Gastrocnemius medialis (tissue), 4 donors: ENCODE measurements around the gene SS18L1. TPM values are rescaled to one million over a fixed set of nuclear protein-coding genes. Genes with fewer than 3 reads are reported as not detected.

Experiments used
- ATAC-seq, 2 donors: fragments of 150-250 bp; one replicate each; pipeline ENCODE4 v1.9.1; 2016
- DNase-seq, 2 donors: peaks; one replicate each; pipeline ENCODE4 v3.0.0-alpha.2; 2019
- H3K27ac ChIP-seq, 4 donors: fragments of 200-600 bp; sonication (generic); 1 replicate in 1 of 4; 2 replicates in 3 of 4; pipeline ENCODE4 v1.5.1; 2016 to 2018; ENCODE audit warnings: mild to moderate bottlenecking in 2 of 4, moderate library complexity in 1 of 4
- H3K27me3 ChIP-seq, 3 donors: fragments of 200-600 bp; sonication (generic) in 2 of 3; 1 replicate in 1 of 3; 2 replicates in 2 of 3; pipeline versions ENCODE4 v1.5.1 to v1.6.0; 2016 to 2019; ENCODE audit warnings: mild to moderate bottlenecking in 1 of 3, moderate library complexity in 1 of 3
- H3K36me3 ChIP-seq, 2 donors: fragments of 200-600 bp; sonication (generic) in 1 of 2; one replicate each; pipeline ENCODE4 v1.5.1; 2017 to 2018
- H3K4me1 ChIP-seq, 2 donors: fragments of 200-600 bp; sonication (generic) in 1 of 2; one replicate each; pipeline ENCODE4 v1.5.1; 2016 to 2017; ENCODE audit warnings: mild to moderate bottlenecking in 2 of 2
- H3K4me3 ChIP-seq, 4 donors: fragments of 200-600 bp; sonication (generic) in 3 of 4; 1 replicate in 1 of 4; 2 replicates in 3 of 4; pipeline ENCODE4 v1.5.1; 2016 to 2019; ENCODE audit warnings: mild to moderate bottlenecking in 2 of 4
- H3K9me3 ChIP-seq, 3 donors: fragments of 200-600 bp; sonication (generic) in 2 of 3; 1 replicate in 1 of 3; 2 replicates in 2 of 3; pipeline ENCODE4 v1.5.1; 2016 to 2019
- CTCF ChIP-seq, 5 experiments: fragments of 450-650 bp in 3 of 5; fragments of 200-600 bp in 2 of 5; sonication (generic) in 2 of 5; IDR thresholded peaks in 4 of 5; conservative IDR thresholded peaks in 1 of 5; 1 replicate in 4 of 5; 2 replicates in 1 of 5; pipeline ENCODE4 v1.5.1; 2016 to 2019; ENCODE audit warnings: antibody characterized with exemption in 5 of 5, mild to moderate bottlenecking in 3 of 5, moderate library complexity in 3 of 5
- POLR2A ChIP-seq, 2 donors: fragments of 450-650 bp; IDR thresholded peaks; one replicate each; pipeline ENCODE4 v1.6.1; 2017; ENCODE audit warnings: antibody characterized with exemption in 2 of 2, mild to moderate bottlenecking in 2 of 2, moderate library complexity in 2 of 2
- in situ Hi-C, 4 donors: fragments of 200-750 bp; cut with MboI; loops; one replicate each; pipeline versions ENCODE4 v1.15.0 to v1.8.0; 2017; ENCODE audit warnings: low sequenced_read_pairs in 4 of 4
- intact Hi-C: fragments of 100-400 bp; cut with DNase I; formaldehyde crosslinking; loops from one replicate; pipeline ENCODE4 v1.15.1; 2023; ENCODE audit warnings: low total_unique reads
- total RNA-seq, 4 donors: library from RNA; depleted of rRNA; stranded (reverse); fragments of >200 nt; gene quantifications; one replicate each; pipeline versions ENCODE4 v1.1.0 to v1.2.3, GENCODE V29; 2016

Gene SS18L1
- total RNA-seq, 4 donors from 2014 or later, result 11.5 to 31.8 (median 16.9) TPM

GRCh38 chr20:62128502-62128901, 15.1 kb upstream of the SS18L1 start:
- in situ Hi-C loops, result loop anchor here in 2 of 4 donors (10.0 to 25.0 kb wide), 2 partner anchors 64 to 116 kb away; partner anchors contain the start of gene TAF4 (in 1 of the 2)

GRCh38 chr20:62129731-62130531, 13.6 kb upstream of the SS18L1 start:
- in situ Hi-C loops (loop anchor here in 2 of 4 donors (10.0 to 25.0 kb wide), 2 partner anchors 65 to 118 kb away; partner anchors contain the start of gene TAF4 (in 1 of the 2)), intact Hi-C loops (no loop called here)
- Histone ChIP-seq H3K4me3 (no peak overlapping the region), H3K4me1 (peaks cover 16 to 19% of the 10 kb centered on the region in 2 donors), H3K9me3 (no peaks in the 10 kb centered on the region), H3K36me3 (peaks cover 0 to 81% of the 10 kb centered on the region in 2 donors), H3K27me3 (no peaks in the 10 kb centered on the region), H3K27ac (peak overlapping the region in 1 of 4 donors; percentile 19)
- TF ChIP-seq POLR2A (IDR thresholded peaks at IDR 0.05), result no peak
- no peak for TF ChIP-seq CTCF (IDR thresholded peaks at IDR 0.05 in 4 of 5, conservative IDR thresholded peaks at IDR 0.05 in 1 of 5)
- ATAC-seq (no peak), DNase-seq (no peak)

More at GRCh38 chr20:62128502-62128901, 15.1 kb upstream of the SS18L1 start:
- H3K4me3 ChIP-seq, result no peak overlapping the region
- ATAC-seq (no peak), DNase-seq (no peak)
- H3K36me3 ChIP-seq, result peaks cover 0 to 77% of the 10 kb centered on the region in 2 donors
- H3K27me3 ChIP-seq, result no peaks in the 10 kb centered on the region
- intact Hi-C loops, result no loop called here
- peaks cover 14 to 19% of the 10 kb centered on the region in 2 donors for H3K4me1 ChIP-seq
- H3K27ac ChIP-seq, result no peak overlapping the region
- no peak for TF ChIP-seq POLR2A (IDR thresholded peaks at IDR 0.05)
- TF ChIP-seq CTCF (IDR thresholded peaks at IDR 0.05 in 4 of 5, conservative IDR thresholded peaks at IDR 0.05 in 1 of 5), result no peak
- no peaks in the 10 kb centered on the region for H3K9me3 ChIP-seq

- H3K4me1 ChIP-seq, result peaks cover 20 to 23% of the 10 kb centered on the region in 2 donors
- intact Hi-C loops (no loop called here), in situ Hi-C loops (loop anchor here in 2 of 4 donors (25.0 kb wide), 1 partner anchor 119 kb away; no protein-coding TSS in a partner anchor)
- H3K27me3 ChIP-seq, result no peaks in the 10 kb centered on the region
- no peak for TF ChIP-seq CTCF (IDR thresholded peaks at IDR 0.05 in 4 of 5, conservative IDR thresholded peaks at IDR 0.05 in 1 of 5)
- TF ChIP-seq POLR2A (IDR thresholded peaks at IDR 0.05), result no peak
- H3K27ac ChIP-seq, result peak overlapping the region; percentile 48 to 96 (median 72)
- no peaks in the 10 kb centered on the region for H3K9me3 ChIP-seq
- no peak for DNase-seq
- ATAC-seq, result no peak
- H3K36me3 ChIP-seq, result peaks cover 0 to 81% of the 10 kb centered on the region in 2 donors
- no peak overlapping the region for H3K4me3 ChIP-seq
These were observed 11.8 kb upstream of the SS18L1 start for GRCh38 chr20:62131560-62132320.

- Histone ChIP-seq H3K4me3 (no peak overlapping the region), H3K36me3 (peaks cover 0 to 81% of the 10 kb centered on the region in 2 donors), H3K9me3 (no peaks in the 10 kb centered on the region), H3K27ac (peak overlapping the region; percentile 48 to 96 (median 72)), H3K27me3 (no peaks in the 10 kb centered on the region), H3K4me1 (peaks cover 20 to 23% of the 10 kb centered on the region in 2 donors)
- intact Hi-C loops, result no loop called here
- in situ Hi-C loops, result loop anchor here in 2 of 4 donors (25.0 kb wide), 1 partner anchor 120 kb away; no protein-coding TSS in a partner anchor
- TF ChIP-seq POLR2A (IDR thresholded peaks at IDR 0.05) (no peak), CTCF (IDR thresholded peaks at IDR 0.05 in 4 of 5, conservative IDR thresholded peaks at IDR 0.05 in 1 of 5) (no peak)
- ATAC-seq (peak in 1 of 2 donors; percentile 22), DNase-seq (peak in 1 of 2 donors; percentile 45)
These were observed 11.1 kb upstream of the SS18L1 start for GRCh38 chr20:62132421-62132820.
